ENCODE measurements around the gene TRIM43. TPM values are rescaled to one million over a fixed set of nuclear protein-coding genes. Genes with fewer than 3 reads are reported as not detected.
A peak's percentile ranks its signal among the peaks of the same experiment; 100 is the strongest.
"Not testable (repeated sequence)": the region's sequence is repeated elsewhere in the genome, so short reads cannot be mapped to it uniquely, and the experiment has no call there.

Gene TRIM43
- total and polyA plus RNA-seq, 2 donors (not counting 1 experiment from before 2014, with no cell fraction given) = not detected

DNA sequence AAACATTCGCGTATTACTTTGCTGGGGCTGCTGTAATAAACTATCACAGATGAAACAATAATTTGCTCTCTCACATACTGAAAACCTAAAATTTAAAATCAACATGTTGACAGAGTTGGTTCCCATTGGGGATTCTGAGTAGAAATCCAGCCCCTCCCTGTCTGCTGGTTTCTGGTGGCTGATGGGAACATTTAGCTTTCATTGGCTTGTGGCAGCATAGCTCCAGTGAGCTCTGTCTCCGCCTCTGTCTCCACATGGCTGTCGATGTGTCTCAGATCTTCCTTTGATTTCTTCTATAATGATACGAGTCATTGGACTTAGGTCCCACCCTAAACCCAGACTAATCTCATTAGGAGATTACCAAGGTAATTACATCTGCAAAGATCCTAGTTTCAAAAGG, 30.9 kb downstream of the TRIM43 start:
- not testable (repeated sequence) for H3K79me2 ChIP-seq (ENCODE audit: control insufficient read depth, insufficient read depth, low read length); H3K27me3 ChIP-seq (ENCODE audit: control insufficient read depth, insufficient read depth, low read length); H3K27ac ChIP-seq (ENCODE audit: insufficient read depth, low read length); DNase-seq (ENCODE audit: low read depth in 2 of 2); H3K4me1 ChIP-seq (ENCODE audit: control insufficient read depth, extremely low read depth, insufficient read depth, low read length); H3K4me2 ChIP-seq (ENCODE audit: extremely low read depth, insufficient read depth, low read length); H2AFZ ChIP-seq (ENCODE audit: low read length); H4K20me1 ChIP-seq (ENCODE audit: control insufficient read depth, extremely low read depth, insufficient read depth, low read length); H3K4me3 ChIP-seq (replicated peaks in 1 of 4; ENCODE audit: control extremely low read depth in 1 of 4, insufficient read depth in 1 of 4, low read depth in 3 of 4, low read length in 4 of 4); H3K9ac ChIP-seq (ENCODE audit: insufficient read depth, low read length); H3K9me3 ChIP-seq (ENCODE audit: control insufficient read depth, insufficient read depth, low read depth, low read length); H3K36me3 ChIP-seq (ENCODE audit: control insufficient read depth, insufficient read depth, low read length)

DNA sequence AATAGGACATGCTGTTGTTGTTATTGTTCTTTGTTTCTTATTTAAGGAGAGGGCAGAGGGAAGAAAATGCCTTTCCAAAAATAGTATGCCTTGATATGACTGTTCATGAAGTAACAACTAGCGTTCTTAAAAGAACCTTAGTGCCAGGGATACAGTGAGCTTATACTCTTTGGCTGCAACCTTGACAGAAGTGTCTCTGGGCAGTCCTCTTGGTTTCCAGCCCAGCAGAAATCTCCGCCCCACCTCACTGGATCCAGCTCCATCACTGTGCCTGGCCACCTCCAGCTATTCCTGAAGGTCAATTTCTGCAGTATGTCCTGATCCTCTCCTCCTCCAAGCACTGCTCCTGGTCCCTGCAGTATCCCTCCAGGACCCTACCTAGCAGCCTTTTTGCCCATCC, 39.2 kb downstream of the TRIM43 start:
- not testable (repeated sequence) for H2AFZ ChIP-seq (ENCODE audit: low read length); H3K36me3 ChIP-seq (ENCODE audit: control insufficient read depth, insufficient read depth, low read length); H3K4me2 ChIP-seq (ENCODE audit: extremely low read depth, insufficient read depth, low read length); H3K4me3 ChIP-seq (replicated peaks in 1 of 4; ENCODE audit: control extremely low read depth in 1 of 4, insufficient read depth in 1 of 4, low read depth in 3 of 4, low read length in 4 of 4); H3K9ac ChIP-seq (ENCODE audit: insufficient read depth, low read length); H3K27me3 ChIP-seq (ENCODE audit: control insufficient read depth, insufficient read depth, low read length); DNase-seq (ENCODE audit: low read depth in 2 of 2); H3K4me1 ChIP-seq (ENCODE audit: control insufficient read depth, extremely low read depth, insufficient read depth, low read length); H3K27ac ChIP-seq (ENCODE audit: insufficient read depth, low read length); H3K9me3 ChIP-seq (ENCODE audit: control insufficient read depth, insufficient read depth, low read depth, low read length); H3K79me2 ChIP-seq (ENCODE audit: control insufficient read depth, insufficient read depth, low read length); H4K20me1 ChIP-seq (ENCODE audit: control insufficient read depth, extremely low read depth, insufficient read depth, low read length)

DNA sequence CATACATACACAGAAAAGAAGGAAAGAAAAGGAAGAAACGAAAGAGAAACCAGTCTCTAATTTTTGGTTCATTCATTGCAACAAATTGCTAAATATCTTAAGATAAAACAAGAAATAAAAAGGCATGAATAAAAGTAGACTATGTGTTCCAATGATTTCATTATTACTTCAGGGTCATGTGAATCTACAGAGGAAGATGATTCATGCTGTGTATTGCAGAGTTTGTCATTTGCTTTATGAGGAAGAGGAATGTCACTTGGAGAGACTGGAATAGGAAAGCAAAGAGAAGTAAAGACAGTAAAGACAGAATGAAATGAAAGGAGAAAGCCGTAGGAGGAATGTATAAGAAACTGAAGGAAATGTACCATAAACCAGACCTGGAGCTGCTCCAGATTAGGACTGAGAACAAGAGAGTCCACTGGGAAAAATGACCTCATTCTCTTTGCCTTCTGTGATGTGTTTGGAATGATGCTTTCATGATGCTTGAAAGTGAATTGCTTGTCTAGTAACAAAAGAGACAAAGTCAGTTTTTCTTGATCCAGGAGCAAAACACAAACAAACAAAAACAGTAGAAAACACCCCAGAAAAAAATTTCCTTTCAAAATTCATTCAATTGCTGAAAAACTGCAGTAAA, 41.9 kb downstream of the TRIM43 start:
- not testable (repeated sequence) for H4K20me1 ChIP-seq (ENCODE audit: control insufficient read depth, extremely low read depth, insufficient read depth, low read length); H3K4me2 ChIP-seq (ENCODE audit: extremely low read depth, insufficient read depth, low read length); H3K4me1 ChIP-seq (ENCODE audit: control insufficient read depth, extremely low read depth, insufficient read depth, low read length); H3K36me3 ChIP-seq (ENCODE audit: control insufficient read depth, insufficient read depth, low read length); H2AFZ ChIP-seq (ENCODE audit: low read length); H3K27ac ChIP-seq (ENCODE audit: insufficient read depth, low read length); H3K4me3 ChIP-seq (replicated peaks in 1 of 4; ENCODE audit: control extremely low read depth in 1 of 4, insufficient read depth in 1 of 4, low read depth in 3 of 4, low read length in 4 of 4); DNase-seq (ENCODE audit: low read depth in 2 of 2); H3K9me3 ChIP-seq (ENCODE audit: control insufficient read depth, insufficient read depth, low read depth, low read length); H3K27me3 ChIP-seq (ENCODE audit: control insufficient read depth, insufficient read depth, low read length); H3K79me2 ChIP-seq (ENCODE audit: control insufficient read depth, insufficient read depth, low read length); H3K9ac ChIP-seq (ENCODE audit: insufficient read depth, low read length)

GRCh38 chr2:95640515-95641288, 48.9 kb downstream of the TRIM43 start:
- not testable (repeated sequence) for H3K36me3 ChIP-seq (ENCODE audit: control insufficient read depth, insufficient read depth, low read length); H3K27me3 ChIP-seq (ENCODE audit: control insufficient read depth, insufficient read depth, low read length); H4K20me1 ChIP-seq (ENCODE audit: control insufficient read depth, extremely low read depth, insufficient read depth, low read length); H3K9me3 ChIP-seq (ENCODE audit: control insufficient read depth, insufficient read depth, low read depth, low read length); H3K4me3 ChIP-seq (replicated peaks in 1 of 4; ENCODE audit: control extremely low read depth in 1 of 4, insufficient read depth in 1 of 4, low read depth in 3 of 4, low read length in 4 of 4); H3K9ac ChIP-seq (ENCODE audit: insufficient read depth, low read length); H3K4me1 ChIP-seq (ENCODE audit: control insufficient read depth, extremely low read depth, insufficient read depth, low read length); DNase-seq (ENCODE audit: low read depth in 2 of 2); H2AFZ ChIP-seq (ENCODE audit: low read length); H3K27ac ChIP-seq (ENCODE audit: insufficient read depth, low read length); H3K4me2 ChIP-seq (ENCODE audit: extremely low read depth, insufficient read depth, low read length); H3K79me2 ChIP-seq (ENCODE audit: control insufficient read depth, insufficient read depth, low read length)

GRCh38 chr2:95641289-95641575, 49.4 kb downstream of the TRIM43 start:
- not testable (repeated sequence) for H4K20me1 ChIP-seq (ENCODE audit: control insufficient read depth, extremely low read depth, insufficient read depth, low read length); H2AFZ ChIP-seq (ENCODE audit: low read length); H3K9me3 ChIP-seq (ENCODE audit: control insufficient read depth, insufficient read depth, low read depth, low read length); DNase-seq (ENCODE audit: low read depth in 2 of 2); H3K4me2 ChIP-seq (ENCODE audit: extremely low read depth, insufficient read depth, low read length); H3K79me2 ChIP-seq (ENCODE audit: control insufficient read depth, insufficient read depth, low read length); H3K27ac ChIP-seq (ENCODE audit: insufficient read depth, low read length); H3K9ac ChIP-seq (ENCODE audit: insufficient read depth, low read length); H3K4me3 ChIP-seq (replicated peaks in 1 of 4; ENCODE audit: control extremely low read depth in 1 of 4, insufficient read depth in 1 of 4, low read depth in 3 of 4, low read length in 4 of 4); H3K4me1 ChIP-seq (ENCODE audit: control insufficient read depth, extremely low read depth, insufficient read depth, low read length); H3K27me3 ChIP-seq (ENCODE audit: control insufficient read depth, insufficient read depth, low read length); H3K36me3 ChIP-seq (ENCODE audit: control insufficient read depth, insufficient read depth, low read length)

GRCh38 chr2:95641787-95642186, 50.0 kb downstream of the TRIM43 start:
- H3K79me2 ChIP-seq (ENCODE audit: control insufficient read depth, insufficient read depth, low read length); H3K4me1 ChIP-seq (ENCODE audit: control insufficient read depth, extremely low read depth, insufficient read depth, low read length); H4K20me1 ChIP-seq (ENCODE audit: control insufficient read depth, extremely low read depth, insufficient read depth, low read length); H3K27ac ChIP-seq (ENCODE audit: insufficient read depth, low read length); H3K4me3 ChIP-seq (replicated peaks in 1 of 4; ENCODE audit: control extremely low read depth in 1 of 4, insufficient read depth in 1 of 4, low read depth in 3 of 4, low read length in 4 of 4); H3K27me3 ChIP-seq (ENCODE audit: control insufficient read depth, insufficient read depth, low read length); H3K9ac ChIP-seq (ENCODE audit: insufficient read depth, low read length); H2AFZ ChIP-seq (ENCODE audit: low read length); H3K36me3 ChIP-seq (ENCODE audit: control insufficient read depth, insufficient read depth, low read length); H3K9me3 ChIP-seq (ENCODE audit: control insufficient read depth, insufficient read depth, low read depth, low read length); H3K4me2 ChIP-seq (ENCODE audit: extremely low read depth, insufficient read depth, low read length): not testable (repeated sequence)
- peak; percentile 54 to 91 for DNase-seq (ENCODE audit: low read depth in 2 of 2)

DNA sequence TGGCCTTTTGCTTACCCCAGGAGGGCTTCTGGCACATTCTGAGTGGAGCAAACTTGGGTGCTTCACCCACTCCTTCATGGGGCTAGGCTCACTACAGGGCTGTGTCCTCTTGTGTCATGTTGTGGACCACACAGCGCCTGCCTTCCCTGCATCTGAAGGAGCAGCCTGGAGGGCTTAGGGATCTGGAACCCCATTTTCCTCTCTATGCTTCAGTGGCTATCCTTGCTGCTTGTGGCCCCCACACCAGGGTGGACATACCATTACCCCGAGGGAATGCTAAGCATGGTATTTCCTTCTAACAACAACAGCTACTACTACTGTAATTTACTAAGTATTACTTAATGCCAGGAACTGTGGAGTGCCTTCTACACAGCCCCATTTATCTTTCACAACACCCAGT, 50.6 kb downstream of the TRIM43 start:
- H4K20me1 ChIP-seq (ENCODE audit: control insufficient read depth, extremely low read depth, insufficient read depth, low read length); H3K4me1 ChIP-seq (ENCODE audit: control insufficient read depth, extremely low read depth, insufficient read depth, low read length); H2AFZ ChIP-seq (ENCODE audit: low read length); H3K4me2 ChIP-seq (ENCODE audit: extremely low read depth, insufficient read depth, low read length); H3K27me3 ChIP-seq (ENCODE audit: control insufficient read depth, insufficient read depth, low read length); H3K79me2 ChIP-seq (ENCODE audit: control insufficient read depth, insufficient read depth, low read length); DNase-seq (ENCODE audit: low read depth in 2 of 2); H3K9me3 ChIP-seq (ENCODE audit: control insufficient read depth, insufficient read depth, low read depth, low read length); H3K4me3 ChIP-seq (replicated peaks in 1 of 4; ENCODE audit: control extremely low read depth in 1 of 4, insufficient read depth in 1 of 4, low read depth in 3 of 4, low read length in 4 of 4); H3K9ac ChIP-seq (ENCODE audit: insufficient read depth, low read length); H3K36me3 ChIP-seq (ENCODE audit: control insufficient read depth, insufficient read depth, low read length): not testable (repeated sequence)
- peak overlapping the region; percentile 47 for H3K27ac ChIP-seq (ENCODE audit: insufficient read depth, low read length)
